Ovary (tissue), 9 donors: ENCODE data around the gene FOXP1. TPM values are rescaled to one million over a fixed set of nuclear protein-coding genes. Genes with fewer than 3 reads are reported as not detected.

Experiments used
- DNase-seq, 5 donors: peaks; one replicate each; pipeline ENCODE4 v3.0.0-alpha.2; 2019 to 2020
- H3K27ac ChIP-seq, 2 donors: fragments of 200-600 bp; one replicate each; pipeline versions ENCODE4 v1.5.1 to v1.8.0; 2019 to 2022
- H3K27me3 ChIP-seq: fragments of 200-600 bp; one replicate; pipeline ENCODE4 v1.8.0; 2022
- H3K36me3 ChIP-seq: fragments of 200-600 bp; sonication (generic); one replicate; pipeline ENCODE4 v1.5.1; 2019
- H3K4me1 ChIP-seq: one replicate; pipeline ENCODE4 v1.8.1; 2013; ENCODE audit warnings: mild to moderate bottlenecking, moderate library complexity; ENCODE audit not compliant: insufficient read depth
- H3K4me3 ChIP-seq: fragments of 200-600 bp; sonication (generic); one replicate; pipeline ENCODE4 v1.5.1; 2017
- H3K9me3 ChIP-seq, 2 donors: fragments of 200-600 bp in 1 of 2; sonication (generic) in 1 of 2; one replicate each; pipeline versions ENCODE4 v1.5.1 to v1.8.1; 2013 to 2019; ENCODE audit warnings: mild to moderate bottlenecking in 1 of 2, moderate library complexity in 1 of 2
- EP300 ChIP-seq: sonication (generic); formaldehyde crosslinking; IDR thresholded peaks from one replicate; pipeline ENCODE4 v1.6.1; 2017; ENCODE audit warnings: antibody characterized with exemption
- POLR2A ChIP-seq: fragments of 450-650 bp; IDR thresholded peaks from one replicate; pipeline ENCODE4 v1.6.1; 2017; ENCODE audit warnings: antibody characterized with exemption, mild to moderate bottlenecking, moderate library complexity
- WGBS, 3 donors: extraction: QIAGEN DNeasy Blood & Tissue Kit in 1 of 3; methylation state at CpG; one replicate each; pipeline versions ENCODE4 v1.1.5 to v1.1.7; 2013 to 2017; 5-methylcytosine and 5-hydroxymethylcytosine counted together
- intact Hi-C, 4 donors: fragments of 100-400 bp; cut with DNase I; formaldehyde crosslinking; loops; one replicate each; pipeline versions ENCODE4 v1.11.0 to v1.15.1; 2022 to 2023
- polyA plus RNA-seq, 2 donors: library from polyadenylated mRNA; stranded (reverse); fragments of 200-250 nt in 1 of 2; fragments of 350-450 nt in 1 of 2; fragmentation: Illumina TruSeq in 1 of 2; extraction: RNeasy Lipid Tissue Mini Kit (QIAGEN cat#74804) in 1 of 2; gene quantifications; one replicate each; pipeline ENCODE4 v1.2.3, GENCODE V29; 2013 to 2014
- total RNA-seq, 7 donors: library from RNA; depleted of rRNA in 2 of 7; stranded (reverse); fragments of >200 nt in 2 of 7; fragmentation: NEBNext Ultra II Directional in 3 of 7; extraction: Animal tissue kit (Norgen Biotek cat#: 25700) in 3 of 7; gene quantifications; one replicate each; pipeline versions ENCODE4 v1.1.0 to v1.2.4, GENCODE V29; 2016 to 2023
- TF ChIP-seq, protein P1 (sequence below), 3 donors: fragments of 450-650 bp in 2 of 3; fragments of 200-600 bp in 1 of 3; IDR thresholded peaks; one replicate each; pipeline versions ENCODE4 v1.5.1 to v1.8.0; 2016 to 2022; ENCODE audit warnings: antibody characterized with exemption in 3 of 3, mild to moderate bottlenecking in 1 of 3
- donor health status: DM: no; HTN: no; CAD: no; lungs with moderate emphysema.
- donor health status: DM: no; HTN: no; CAD: no.
- donor health status: Bipolar disorder and iron deficiency.
- donor health status: DM: yes; HTN: yes; CAD: no.
- donor health status: DM: no; HTN: no; CAD: no.
- donor health status: DM: yes; HTN: yes; CAD: no.

The FOXP1 gene
- total and polyA plus RNA-seq, 9 donors = 31.7 to 126 (median 114) TPM

GRCh38 chr3:71219744-71220638, 363.5 kb downstream of the FOXP1 start:
- no peak overlapping the region for H3K4me3 ChIP-seq
- no peaks in the 10 kb centered on the region for H3K9me3 ChIP-seq
- DNase-seq = no peak
- H3K27ac ChIP-seq = no peak overlapping the region
- no peak for TF ChIP-seq EP300
- no peak for TF ChIP-seq POLR2A
- TF ChIP-seq, protein P1, sequence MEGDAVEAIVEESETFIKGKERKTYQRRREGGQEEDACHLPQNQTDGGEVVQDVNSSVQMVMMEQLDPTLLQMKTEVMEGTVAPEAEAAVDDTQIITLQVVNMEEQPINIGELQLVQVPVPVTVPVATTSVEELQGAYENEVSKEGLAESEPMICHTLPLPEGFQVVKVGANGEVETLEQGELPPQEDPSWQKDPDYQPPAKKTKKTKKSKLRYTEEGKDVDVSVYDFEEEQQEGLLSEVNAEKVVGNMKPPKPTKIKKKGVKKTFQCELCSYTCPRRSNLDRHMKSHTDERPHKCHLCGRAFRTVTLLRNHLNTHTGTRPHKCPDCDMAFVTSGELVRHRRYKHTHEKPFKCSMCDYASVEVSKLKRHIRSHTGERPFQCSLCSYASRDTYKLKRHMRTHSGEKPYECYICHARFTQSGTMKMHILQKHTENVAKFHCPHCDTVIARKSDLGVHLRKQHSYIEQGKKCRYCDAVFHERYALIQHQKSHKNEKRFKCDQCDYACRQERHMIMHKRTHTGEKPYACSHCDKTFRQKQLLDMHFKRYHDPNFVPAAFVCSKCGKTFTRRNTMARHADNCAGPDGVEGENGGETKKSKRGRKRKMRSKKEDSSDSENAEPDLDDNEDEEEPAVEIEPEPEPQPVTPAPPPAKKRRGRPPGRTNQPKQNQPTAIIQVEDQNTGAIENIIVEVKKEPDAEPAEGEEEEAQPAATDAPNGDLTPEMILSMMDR (IDR thresholded peaks at IDR 0.05) = no peak
- H3K27me3 ChIP-seq = no peaks in the 10 kb centered on the region
- H3K36me3 ChIP-seq = no peaks in the 10 kb centered on the region
- intact Hi-C loops = no loop called here
- 96 to 97% (median 97%) methylated on average over 7 of the region's 7 CpGs for WGBS, 3 donors
- H3K4me1 ChIP-seq = peaks cover under 1% of the 10 kb centered on the region

- no peaks in the 10 kb centered on the region for H3K9me3 ChIP-seq
- no peaks in the 10 kb centered on the region for H3K4me1 ChIP-seq
- intact Hi-C loops = no loop called here
- H3K4me3 ChIP-seq = no peak overlapping the region
- 83 to 91% (median 89%) methylated on average over 5 of the region's 5 CpGs for WGBS, 3 donors
- DNase-seq = no peak
- no peaks in the 10 kb centered on the region for H3K27me3 ChIP-seq
- no peaks in the 10 kb centered on the region for H3K36me3 ChIP-seq
- no peak overlapping the region for H3K27ac ChIP-seq
- TF ChIP-seq, protein P1 (IDR thresholded peaks at IDR 0.05) = no peak
- TF ChIP-seq EP300 (no peak), POLR2A (no peak)
These were observed 365.0 kb downstream of the FOXP1 start for GRCh38 chr3:71218508-71218907.

GRCh38 chr3:71217640-71218222, 365.8 kb downstream of the FOXP1 start:
- Histone ChIP-seq H3K36me3 (no peaks in the 10 kb centered on the region), H3K4me3 (no peak overlapping the region), H3K9me3 (no peaks in the 10 kb centered on the region), H3K27me3 (no peaks in the 10 kb centered on the region), H3K27ac (no peak overlapping the region), H3K4me1 (no peaks in the 10 kb centered on the region)
- WGBS, 3 donors = 90 to 92% (median 91%) methylated on average over 8 of the region's 8 CpGs
- TF ChIP-seq EP300 (no peak), POLR2A (no peak)
- TF ChIP-seq, protein P1 (IDR thresholded peaks at IDR 0.05) = no peak
- intact Hi-C loops = no loop called here
- DNase-seq = no peak

DNA sequence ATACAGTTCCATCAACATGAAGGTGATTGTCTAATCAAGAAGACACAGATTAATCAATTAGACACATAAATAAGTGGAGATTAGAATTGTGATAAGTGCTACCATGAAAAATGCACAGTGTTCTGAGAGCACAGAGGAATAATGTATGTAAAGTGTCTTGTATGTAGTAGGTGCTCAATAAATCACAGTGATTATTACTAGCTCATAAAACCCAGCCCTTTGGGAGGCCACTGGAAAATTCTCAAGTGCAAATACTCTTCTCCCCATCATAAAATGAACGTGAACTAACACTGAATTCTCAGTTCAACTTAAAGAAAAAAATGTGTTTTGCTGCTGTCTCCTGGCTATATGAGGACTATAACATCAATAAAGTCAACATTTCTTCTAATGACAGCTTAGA, 368.2 kb downstream of the FOXP1 start:
- no peaks in the 10 kb centered on the region for H3K36me3 ChIP-seq
- H3K27me3 ChIP-seq = no peaks in the 10 kb centered on the region
- intact Hi-C loops = no loop called here
- TF ChIP-seq EP300 (no peak), POLR2A (no peak)
- TF ChIP-seq, protein P1 (IDR thresholded peaks at IDR 0.05) = no peak
- no peaks in the 10 kb centered on the region for H3K9me3 ChIP-seq
- H3K4me3 ChIP-seq = no peak overlapping the region
- H3K4me1 ChIP-seq = peaks cover 3% of the 10 kb centered on the region
- DNase-seq = no peak
- WGBS, 3 donors = 77 to 86% (median 86%) methylated on average over 1 of the region's 1 CpG
- no peak overlapping the region for H3K27ac ChIP-seq
